HAP-1 (cell line): ENCODE results near the gene RNF157.

Experiments
- DNase-seq, 2 experiments: peaks; one replicate each; pipeline ENCODE4 v3.0.0-alpha.2; 2016 to 2020; ENCODE audit warnings: low spot score in 2 of 2
- H3K27me3 ChIP-seq: fragments of 250-450 bp; sonication (Bioruptor Pico); 2 replicates; pipeline ENCODE4 v1.5.1; 2020; ENCODE audit warnings: low read depth, mild to moderate bottlenecking, moderate library complexity
- H3K36me3 ChIP-seq: fragments of 250-450 bp; sonication (Bioruptor Pico); replicated peaks from 2 replicates; pipeline ENCODE4 v1.5.1; 2020; ENCODE audit warnings: mild to moderate bottlenecking
- H3K4me1 ChIP-seq: fragments of 250-450 bp; sonication (Bioruptor Pico); 2 replicates; pipeline ENCODE4 v1.5.1; 2020; ENCODE audit warnings: mild to moderate bottlenecking
- H3K4me3 ChIP-seq: fragments of 250-450 bp; sonication (Bioruptor Pico); 2 replicates; pipeline ENCODE4 v1.5.1; 2020; ENCODE audit warnings: mild to moderate bottlenecking, moderate library complexity
- H3K9me3 ChIP-seq: fragments of 250-450 bp; sonication (Bioruptor Pico); 2 replicates; pipeline ENCODE4 v1.5.1; 2020; ENCODE audit warnings: mild to moderate bottlenecking, moderate library complexity
- in situ Hi-C: fragments of 300-500 bp; cut with MboI; formaldehyde crosslinking; loops from 3 replicates; pipeline ENCODE4 v1.14.3; 2020; ENCODE audit warnings: low sequenced_read_pairs, inconsistent platforms, mixed read lengths

Gene RNF157

GRCh38 chr17:76240461-76241203 is at the start of gene RNF157:
TSS of gene RNF157 (minus strand) at chr17:76240493. CDS start at chr17:76240240, 253 bp downstream.
- H3K36me3 ChIP-seq, result no peaks in the 10 kb centered on the region
- peak; percentile 68 to 87 for DNase-seq
- H3K4me1 ChIP-seq, result peaks cover 21% of the 10 kb centered on the region
- in situ Hi-C loops, result no loop called here
- no peaks in the 10 kb centered on the region for H3K27me3 ChIP-seq
- H3K9me3 ChIP-seq, result no peaks in the 10 kb centered on the region
- H3K4me3 ChIP-seq, result peak within 1 kb of the TSS; percentile 40

GRCh38 chr17:76281573-76282371 is 41.5 kb upstream of the RNF157 start:
- no peaks in the 10 kb centered on the region for H3K27me3 ChIP-seq
- in situ Hi-C loops, result loop anchor here (25.0 kb wide), 1 partner anchor 369 kb away; the partner anchor contains the start of gene MRPL38

GRCh38 chr17:76280650-76281049 is 40.4 kb upstream of the RNF157 start:
- in situ Hi-C loops, result loop anchor here (25.0 kb wide), 1 partner anchor 368 kb away; the partner anchor contains the start of gene MRPL38
- no peaks in the 10 kb centered on the region for H3K36me3 ChIP-seq
- H3K27me3 ChIP-seq, result no peaks in the 10 kb centered on the region
- H3K4me1 ChIP-seq, result no peaks in the 10 kb centered on the region
- no peak for DNase-seq
- no peak overlapping the region for H3K4me3 ChIP-seq
- H3K9me3 ChIP-seq, result no peaks in the 10 kb centered on the region

More at GRCh38 chr17:76281573-76282371, 41.5 kb upstream of the RNF157 start:
- no peak overlapping the region for H3K4me3 ChIP-seq
- H3K4me1 ChIP-seq, result no peaks in the 10 kb centered on the region
- no peaks in the 10 kb centered on the region for H3K36me3 ChIP-seq
- no peak for DNase-seq
- H3K9me3 ChIP-seq, result no peaks in the 10 kb centered on the region

GRCh38 chr17:76279742-76280287 is 39.5 kb upstream of the RNF157 start:
- in situ Hi-C loops, result loop anchor here (25.0 kb wide), 1 partner anchor 368 kb away; the partner anchor contains the start of gene MRPL38
- Histone ChIP-seq H3K4me1 (no peaks in the 10 kb centered on the region), H3K4me3 (no peak overlapping the region), H3K9me3 (no peaks in the 10 kb centered on the region), H3K27me3 (no peaks in the 10 kb centered on the region), H3K36me3 (no peaks in the 10 kb centered on the region)
- no peak for DNase-seq

GRCh38 chr17:76278952-76279741 is 38.9 kb upstream of the RNF157 start:
- H3K9me3 ChIP-seq, result no peaks in the 10 kb centered on the region
- no peaks in the 10 kb centered on the region for H3K4me1 ChIP-seq
- in situ Hi-C loops, result loop anchor here (25.0 kb wide), 1 partner anchor 367 kb away; the partner anchor contains the start of gene MRPL38
- H3K4me3 ChIP-seq, result no peak overlapping the region
- no peaks in the 10 kb centered on the region for H3K36me3 ChIP-seq
- DNase-seq, result peak; percentile 66 to 92
- no peaks in the 10 kb centered on the region for H3K27me3 ChIP-seq

- Histone ChIP-seq H3K27me3 (no peaks in the 10 kb centered on the region), H3K4me1 (no peaks in the 10 kb centered on the region), H3K4me3 (no peak overlapping the region), H3K9me3 (no peaks in the 10 kb centered on the region), H3K36me3 (no peaks in the 10 kb centered on the region)
- in situ Hi-C loops, result loop anchor here (25.0 kb wide), 1 partner anchor 366 kb away; the partner anchor contains the start of gene MRPL38
- DNase-seq, result no peak
Measured at GRCh38 chr17:76278268-76278908, 38.1 kb upstream of the RNF157 start.

- no peaks in the 10 kb centered on the region for H3K9me3 ChIP-seq
- no peak for DNase-seq
- H3K36me3 ChIP-seq, result no peaks in the 10 kb centered on the region
- no peak overlapping the region for H3K4me3 ChIP-seq
- H3K4me1 ChIP-seq, result no peaks in the 10 kb centered on the region
- H3K27me3 ChIP-seq, result no peaks in the 10 kb centered on the region
- in situ Hi-C loops, result loop anchor here (25.0 kb wide), 1 partner anchor 365 kb away; the partner anchor contains the start of gene MRPL38
Measured at GRCh38 chr17:76277300-76278267, 37.3 kb upstream of the RNF157 start.

GRCh38 chr17:76276461-76277299 is 36.4 kb upstream of the RNF157 start:
- DNase-seq, result no peak
- H3K4me3 ChIP-seq, result no peak overlapping the region
- no peaks in the 10 kb centered on the region for H3K9me3 ChIP-seq
- in situ Hi-C loops, result loop anchor here (25.0 kb wide), 1 partner anchor 364 kb away; the partner anchor contains the start of gene MRPL38
- no peaks in the 10 kb centered on the region for H3K36me3 ChIP-seq
- no peaks in the 10 kb centered on the region for H3K4me1 ChIP-seq
- no peaks in the 10 kb centered on the region for H3K27me3 ChIP-seq

GRCh38 chr17:76276069-76276431 is 35.8 kb upstream of the RNF157 start:
- Histone ChIP-seq H3K9me3 (no peaks in the 10 kb centered on the region), H3K4me3 (no peak overlapping the region), H3K27me3 (no peaks in the 10 kb centered on the region), H3K36me3 (no peaks in the 10 kb centered on the region), H3K4me1 (no peaks in the 10 kb centered on the region)
- DNase-seq, result no peak
- in situ Hi-C loops, result loop anchor here (25.0 kb wide), 1 partner anchor 364 kb away; the partner anchor contains the start of gene MRPL38

- in situ Hi-C loops, result loop anchor here (25.0 kb wide), 1 partner anchor 363 kb away; the partner anchor contains the start of gene MRPL38
- no peaks in the 10 kb centered on the region for H3K36me3 ChIP-seq
- H3K4me1 ChIP-seq, result no peaks in the 10 kb centered on the region
- no peaks in the 10 kb centered on the region for H3K27me3 ChIP-seq
- no peaks in the 10 kb centered on the region for H3K9me3 ChIP-seq
- DNase-seq, result no peak
- no peak overlapping the region for H3K4me3 ChIP-seq
Measured at GRCh38 chr17:76275382-76276068, 35.2 kb upstream of the RNF157 start.
